Measurements from ENCODE around the gene PIK3CB. TPM values are rescaled to one million over a fixed set of nuclear protein-coding genes. Genes with fewer than 3 reads are reported as not detected.

PIK3CB gene
- polyA plus RNA-seq, 1 of the 3 experiments (the other 2 are of a cell fraction) = 6.8 TPM

DNA sequence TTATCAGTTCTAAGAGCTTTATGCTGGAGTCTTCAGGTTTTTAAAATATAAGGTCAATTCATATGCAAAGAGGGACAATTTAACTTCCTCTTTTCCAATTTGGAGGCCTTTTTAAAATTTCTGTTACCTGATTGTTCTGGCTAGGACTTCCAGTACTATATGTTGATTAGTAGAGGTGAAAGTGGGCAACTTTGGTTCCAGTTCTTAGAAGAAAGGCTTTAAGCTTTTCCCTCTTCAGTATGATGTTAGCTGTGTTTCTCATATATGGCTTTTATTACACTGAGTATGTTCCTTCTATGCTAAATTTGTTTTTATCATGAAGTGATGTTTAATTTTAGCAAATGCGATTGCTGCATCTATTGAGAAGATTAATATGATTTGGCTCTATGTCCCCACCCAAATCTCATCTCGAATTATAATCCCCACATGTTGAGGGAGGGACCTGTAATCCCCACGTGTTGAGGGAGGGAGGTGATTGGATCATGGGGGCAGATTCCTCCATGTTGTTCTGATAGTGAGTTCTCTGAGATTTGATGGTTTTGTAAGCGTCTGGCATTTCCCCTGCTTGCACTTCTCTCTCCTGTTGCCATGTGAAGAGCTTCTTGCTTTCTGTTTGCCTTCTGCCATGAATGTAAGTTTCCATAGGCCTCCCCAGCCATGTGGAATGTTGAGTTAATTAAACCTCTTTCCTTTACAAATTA is 192.4 kb downstream of the PIK3CB start:
- Histone ChIP-seq H3K27me3 (ENCODE audit: insufficient read depth) (no peaks in the 10 kb centered on the region), H3K4me3 (ENCODE audit: low read depth in 2 of 2, low read length in 1 of 2) (no peak overlapping the region), H3F3A (replicated peaks; ENCODE audit: insufficient read depth) (peaks cover 5% of the 10 kb centered on the region), H2AFZ (ENCODE audit: low read depth) (no peak overlapping the region), H3K4me2 (no peak overlapping the region), H3K9me3 (peaks cover 10% of the 10 kb centered on the region; the same call in 1 of the 2 replicates), H3K9me2 (no peaks in the 10 kb centered on the region), H3K4me1 (ENCODE audit: control insufficient read depth in 1 of 2, insufficient read depth in 2 of 2, low read depth in 1 of 2, low read length in 1 of 2) (no peaks in the 10 kb centered on the region), H3K36me3 (replicated peaks in 1 of 2; ENCODE audit: control insufficient read depth in 1 of 2, insufficient read depth in 2 of 2, low read length in 1 of 2) (peaks cover 0 to 5% of the 10 kb centered on the region in 2 experiments), H3K79me2 (ENCODE audit: insufficient read depth) (no peaks in the 10 kb centered on the region), H3K9ac (no peak overlapping the region), H3K27ac (ENCODE audit: low read depth in 2 of 2, low read length in 1 of 2) (no peak overlapping the region), H4K20me1 (ENCODE audit: insufficient read depth) (no peaks in the 10 kb centered on the region)
- no peak for DNase-seq
- WGBS (ENCODE audit: low lambda C conversion rate) = 57% methylated on average over 4 of the region's 4 CpGs
- ChIA-PET CTCF (interaction anchor here (1.0 to 1.7 kb wide), 3 partner anchors 11 to 273 kb away, joined by 3 to 6 read pairs (median 3); no protein-coding TSS in a partner anchor), POLR2A (no interaction called here)
- TF ChIP-seq TEAD4 (IDR thresholded peaks at IDR 0.05; ENCODE audit: borderline replicate concordance, insufficient read depth) = no peak
- no peak for TF ChIP-seq ELF1 (IDR thresholded peaks at IDR 0.05)
- TF ChIP-seq NRF1 (IDR thresholded peaks at IDR 0.05; ENCODE audit: low read depth, low read length) = no peak
- TF ChIP-seq CHD2 (IDR thresholded peaks at IDR 0.05; ENCODE audit: low read length, partially characterized antibody) = no peak
- no peak for TF ChIP-seq GATA2 (CRISPR knock-in tag; IDR thresholded peaks at IDR 0.05)
- TF ChIP-seq, protein P1, sequence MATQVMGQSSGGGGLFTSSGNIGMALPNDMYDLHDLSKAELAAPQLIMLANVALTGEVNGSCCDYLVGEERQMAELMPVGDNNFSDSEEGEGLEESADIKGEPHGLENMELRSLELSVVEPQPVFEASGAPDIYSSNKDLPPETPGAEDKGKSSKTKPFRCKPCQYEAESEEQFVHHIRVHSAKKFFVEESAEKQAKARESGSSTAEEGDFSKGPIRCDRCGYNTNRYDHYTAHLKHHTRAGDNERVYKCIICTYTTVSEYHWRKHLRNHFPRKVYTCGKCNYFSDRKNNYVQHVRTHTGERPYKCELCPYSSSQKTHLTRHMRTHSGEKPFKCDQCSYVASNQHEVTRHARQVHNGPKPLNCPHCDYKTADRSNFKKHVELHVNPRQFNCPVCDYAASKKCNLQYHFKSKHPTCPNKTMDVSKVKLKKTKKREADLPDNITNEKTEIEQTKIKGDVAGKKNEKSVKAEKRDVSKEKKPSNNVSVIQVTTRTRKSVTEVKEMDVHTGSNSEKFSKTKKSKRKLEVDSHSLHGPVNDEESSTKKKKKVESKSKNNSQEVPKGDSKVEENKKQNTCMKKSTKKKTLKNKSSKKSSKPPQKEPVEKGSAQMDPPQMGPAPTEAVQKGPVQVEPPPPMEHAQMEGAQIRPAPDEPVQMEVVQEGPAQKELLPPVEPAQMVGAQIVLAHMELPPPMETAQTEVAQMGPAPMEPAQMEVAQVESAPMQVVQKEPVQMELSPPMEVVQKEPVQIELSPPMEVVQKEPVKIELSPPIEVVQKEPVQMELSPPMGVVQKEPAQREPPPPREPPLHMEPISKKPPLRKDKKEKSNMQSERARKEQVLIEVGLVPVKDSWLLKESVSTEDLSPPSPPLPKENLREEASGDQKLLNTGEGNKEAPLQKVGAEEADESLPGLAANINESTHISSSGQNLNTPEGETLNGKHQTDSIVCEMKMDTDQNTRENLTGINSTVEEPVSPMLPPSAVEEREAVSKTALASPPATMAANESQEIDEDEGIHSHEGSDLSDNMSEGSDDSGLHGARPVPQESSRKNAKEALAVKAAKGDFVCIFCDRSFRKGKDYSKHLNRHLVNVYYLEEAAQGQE (IDR thresholded peaks at IDR 0.05; ENCODE audit: low read depth, low read length) = no peak

DNA sequence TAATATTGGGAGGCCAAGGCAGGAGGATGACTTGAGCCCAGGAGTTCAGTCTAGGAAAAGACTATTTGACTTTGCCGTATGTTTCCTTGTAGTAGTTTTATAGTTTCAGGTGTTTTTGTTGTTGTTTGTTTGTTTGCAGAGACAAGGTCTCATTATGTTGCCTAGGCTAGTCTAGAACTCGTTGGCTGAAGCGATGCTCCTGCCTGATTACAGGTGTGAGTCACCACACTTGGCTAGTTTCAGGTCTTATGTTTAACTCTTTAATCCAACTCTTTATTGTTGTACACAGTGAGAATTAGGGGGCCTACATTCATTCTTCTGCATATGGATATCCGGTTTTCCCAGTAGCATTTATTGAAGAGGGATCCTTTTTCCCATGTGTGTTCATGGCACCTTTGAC is 194.2 kb downstream of the PIK3CB start:
- Histone ChIP-seq H3K4me1 (ENCODE audit: control insufficient read depth in 1 of 2, insufficient read depth in 2 of 2, low read depth in 1 of 2, low read length in 1 of 2) (no peaks in the 10 kb centered on the region), H3K79me2 (ENCODE audit: insufficient read depth) (no peaks in the 10 kb centered on the region), H3K9me2 (no peaks in the 10 kb centered on the region), H3K36me3 (replicated peaks in 1 of 2; ENCODE audit: control insufficient read depth in 1 of 2, insufficient read depth in 2 of 2, low read length in 1 of 2) (no peaks in the 10 kb centered on the region), H3K4me2 (no peak overlapping the region), H3K9me3 (peaks cover 10% of the 10 kb centered on the region; the same call in 1 of the 2 replicates), H3K27me3 (ENCODE audit: insufficient read depth) (no peaks in the 10 kb centered on the region), H3F3A (replicated peaks; ENCODE audit: insufficient read depth) (peaks cover 5% of the 10 kb centered on the region), H4K20me1 (ENCODE audit: insufficient read depth) (no peaks in the 10 kb centered on the region), H3K27ac (ENCODE audit: low read depth in 2 of 2, low read length in 1 of 2) (no peak overlapping the region), H2AFZ (ENCODE audit: low read depth) (no peak overlapping the region), H3K9ac (no peak overlapping the region), H3K4me3 (ENCODE audit: low read depth in 2 of 2, low read length in 1 of 2) (no peak overlapping the region)
- WGBS (ENCODE audit: low lambda C conversion rate) = 75% methylated on average over 4 of the region's 4 CpGs
- TF ChIP-seq MEF2A (IDR thresholded peaks at IDR 0.05; ENCODE audit: borderline replicate concordance, low read depth) (no peak), RCOR1 (IDR thresholded peaks at IDR 0.05; ENCODE audit: low read length) (no peak), JUND (IDR thresholded peaks at IDR 0.05) (no peak), NRF1 (IDR thresholded peaks at IDR 0.05; ENCODE audit: low read depth, low read length) (no peak), GABPA (IDR thresholded peaks at IDR 0.05; ENCODE audit: low read depth) (no peak), YY1 (IDR thresholded peaks at IDR 0.05; ENCODE audit: low read depth) (no peak), RXRA (IDR thresholded peaks at IDR 0.05; ENCODE audit: borderline replicate concordance, low read depth) (no peak), CHD2 (IDR thresholded peaks at IDR 0.05; ENCODE audit: low read length, partially characterized antibody) (no peak), SIN3A (IDR thresholded peaks at IDR 0.05; ENCODE audit: borderline replicate concordance, low read depth, low read length) (no peak), TAF1 (IDR thresholded peaks at IDR 0.05; ENCODE audit: borderline replicate concordance, low read depth, low read length) (no peak), POLR2AphosphoS5 (IDR thresholded peaks at IDR 0.05; ENCODE audit: low read depth, low read length) (no peak)
- TF ChIP-seq, protein P2, sequence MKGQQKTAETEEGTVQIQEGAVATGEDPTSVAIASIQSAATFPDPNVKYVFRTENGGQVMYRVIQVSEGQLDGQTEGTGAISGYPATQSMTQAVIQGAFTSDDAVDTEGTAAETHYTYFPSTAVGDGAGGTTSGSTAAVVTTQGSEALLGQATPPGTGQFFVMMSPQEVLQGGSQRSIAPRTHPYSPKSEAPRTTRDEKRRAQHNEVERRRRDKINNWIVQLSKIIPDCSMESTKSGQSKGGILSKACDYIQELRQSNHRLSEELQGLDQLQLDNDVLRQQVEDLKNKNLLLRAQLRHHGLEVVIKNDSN (IDR thresholded peaks at IDR 0.05; ENCODE audit: borderline replicate concordance, low read depth) = no peak
- TF ChIP-seq, protein P1 (IDR thresholded peaks at IDR 0.05; ENCODE audit: low read depth, low read length) = no peak
- TF ChIP-seq, protein P3, sequence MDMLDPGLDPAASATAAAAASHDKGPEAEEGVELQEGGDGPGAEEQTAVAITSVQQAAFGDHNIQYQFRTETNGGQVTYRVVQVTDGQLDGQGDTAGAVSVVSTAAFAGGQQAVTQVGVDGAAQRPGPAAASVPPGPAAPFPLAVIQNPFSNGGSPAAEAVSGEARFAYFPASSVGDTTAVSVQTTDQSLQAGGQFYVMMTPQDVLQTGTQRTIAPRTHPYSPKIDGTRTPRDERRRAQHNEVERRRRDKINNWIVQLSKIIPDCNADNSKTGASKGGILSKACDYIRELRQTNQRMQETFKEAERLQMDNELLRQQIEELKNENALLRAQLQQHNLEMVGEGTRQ (IDR thresholded peaks at IDR 0.05; ENCODE audit: borderline replicate concordance, low read depth, low read length) = no peak
- TF ChIP-seq, protein P4, sequence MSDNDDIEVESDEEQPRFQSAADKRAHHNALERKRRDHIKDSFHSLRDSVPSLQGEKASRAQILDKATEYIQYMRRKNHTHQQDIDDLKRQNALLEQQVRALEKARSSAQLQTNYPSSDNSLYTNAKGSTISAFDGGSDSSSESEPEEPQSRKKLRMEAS (IDR thresholded peaks at IDR 0.05; ENCODE audit: low read depth) = no peak
- DNase-seq = no peak
- CTCF ChIA-PET = no interaction called here
- POLR2A ChIA-PET = no interaction called here
